ENCODE results near the gene SLC8A1.

GRCh38 chr2:40348665-40349064 is 103.2 kb downstream of the SLC8A1 start:
- TF ChIP-seq, protein P1, sequence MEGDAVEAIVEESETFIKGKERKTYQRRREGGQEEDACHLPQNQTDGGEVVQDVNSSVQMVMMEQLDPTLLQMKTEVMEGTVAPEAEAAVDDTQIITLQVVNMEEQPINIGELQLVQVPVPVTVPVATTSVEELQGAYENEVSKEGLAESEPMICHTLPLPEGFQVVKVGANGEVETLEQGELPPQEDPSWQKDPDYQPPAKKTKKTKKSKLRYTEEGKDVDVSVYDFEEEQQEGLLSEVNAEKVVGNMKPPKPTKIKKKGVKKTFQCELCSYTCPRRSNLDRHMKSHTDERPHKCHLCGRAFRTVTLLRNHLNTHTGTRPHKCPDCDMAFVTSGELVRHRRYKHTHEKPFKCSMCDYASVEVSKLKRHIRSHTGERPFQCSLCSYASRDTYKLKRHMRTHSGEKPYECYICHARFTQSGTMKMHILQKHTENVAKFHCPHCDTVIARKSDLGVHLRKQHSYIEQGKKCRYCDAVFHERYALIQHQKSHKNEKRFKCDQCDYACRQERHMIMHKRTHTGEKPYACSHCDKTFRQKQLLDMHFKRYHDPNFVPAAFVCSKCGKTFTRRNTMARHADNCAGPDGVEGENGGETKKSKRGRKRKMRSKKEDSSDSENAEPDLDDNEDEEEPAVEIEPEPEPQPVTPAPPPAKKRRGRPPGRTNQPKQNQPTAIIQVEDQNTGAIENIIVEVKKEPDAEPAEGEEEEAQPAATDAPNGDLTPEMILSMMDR (IDR thresholded peaks at IDR 0.05) = no peak
- TF ChIP-seq POLR2A (IDR thresholded peaks at IDR 0.05) = no peak

Data from adrenal gland (tissue), 5 donors.